Stimulated activated naive CD4-positive, alpha-beta T cell treated with Interleukin-2 at 50 U/mL for 16 hours (primary cell): Measurements from ENCODE around the gene CAPN1.
"Not testable (repeated sequence)": the region's sequence is repeated elsewhere in the genome, so short reads cannot be mapped to it uniquely, and the experiment has no call there.

Source experiments
- DNase-seq: peaks from one replicate; lab custom pipeline; 2025; lab: John Stamatoyannopoulos, UW

The CAPN1 gene

GRCh38 chr11:65217441-65218423, 36.0 kb downstream of the CAPN1 start:
- DNase-seq = no peak

GRCh38 chr11:65218446-65218845, 36.7 kb downstream of the CAPN1 start:
- no peak for DNase-seq

DNA sequence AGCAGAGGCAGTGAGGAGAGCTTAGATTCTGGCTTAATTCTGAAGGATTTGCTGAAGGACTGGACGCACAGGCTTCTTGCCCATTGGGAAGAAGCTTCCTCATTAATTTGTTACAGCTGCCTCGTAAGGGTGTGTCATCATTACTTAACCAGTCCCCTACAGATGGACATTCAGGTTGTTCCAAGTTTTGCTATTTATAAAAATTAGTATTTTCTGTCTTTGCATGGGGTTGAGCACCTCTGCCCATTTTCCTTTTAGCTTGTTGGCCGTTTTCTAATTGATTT, 38.1 kb downstream of the CAPN1 start:
- no peak for DNase-seq

GRCh38 chr11:65221026-65221425, 39.3 kb downstream of the CAPN1 start:
- no peak for DNase-seq

- DNase-seq = no peak
Measured at GRCh38 chr11:65223011-65223410, 41.3 kb downstream of the CAPN1 start.

- DNase-seq = no peak
Measured at GRCh38 chr11:65224930-65225278, 43.2 kb downstream of the CAPN1 start.

GRCh38 chr11:65225279-65226102, 43.8 kb downstream of the CAPN1 start:
- peak; percentile 53 for DNase-seq

DNA sequence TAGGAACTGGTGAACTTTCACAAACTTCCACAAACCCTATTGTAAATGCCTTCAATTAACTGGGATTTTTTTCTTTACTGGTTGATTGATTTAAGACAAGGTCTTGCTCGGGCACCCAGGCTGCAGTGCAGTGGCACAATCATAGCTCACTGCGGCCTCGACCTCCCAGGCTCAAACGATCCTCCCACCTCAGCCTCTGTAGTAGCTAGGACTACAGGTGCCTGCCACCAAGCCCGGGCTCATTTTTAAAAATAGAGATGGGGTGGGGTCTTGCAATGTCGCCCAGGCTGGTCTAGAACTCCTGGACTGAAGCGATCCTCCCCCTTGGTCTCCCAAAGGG, 44.3 kb downstream of the CAPN1 start:
- no peak for DNase-seq

GRCh38 chr11:65227879-65228278, 46.2 kb downstream of the CAPN1 start:
- DNase-seq = no peak

GRCh38 chr11:65236194-65237059, 54.7 kb downstream of the CAPN1 start:
- DNase-seq = no peak

GRCh38 chr11:65238302-65238701, 56.6 kb downstream of the CAPN1 start:
- not testable (repeated sequence) for DNase-seq

GRCh38 chr11:65241134-65241533, 59.4 kb downstream of the CAPN1 start:
- DNase-seq = no peak

DNA sequence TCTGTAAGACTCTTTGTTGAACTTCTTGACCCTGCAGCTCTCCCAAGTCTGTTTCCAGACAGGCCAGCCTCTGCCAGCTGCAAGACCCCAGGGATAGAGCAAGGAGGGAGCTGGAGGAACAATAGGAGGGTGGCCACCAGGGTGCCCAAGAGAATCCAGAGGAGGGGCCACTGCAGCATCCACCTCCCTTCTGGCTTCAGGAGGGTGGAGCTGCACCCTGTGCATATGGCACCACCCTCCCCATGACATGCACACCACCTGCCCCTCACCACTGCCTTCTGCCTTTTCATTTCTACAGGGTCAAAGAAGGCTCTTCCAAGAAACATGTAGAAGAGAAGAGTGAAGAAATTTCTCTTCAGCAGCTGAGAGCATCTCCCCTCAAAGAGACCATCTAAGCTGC, 60.0 kb downstream of the CAPN1 start:
- DNase-seq = no peak

- DNase-seq = no peak
Measured at GRCh38 chr11:65242389-65242788, 60.7 kb downstream of the CAPN1 start.

- no peak for DNase-seq
Measured at GRCh38 chr11:65243797-65244196, 62.1 kb downstream of the CAPN1 start.

GRCh38 chr11:65245046-65245445, 63.3 kb downstream of the CAPN1 start:
- not testable (repeated sequence) for DNase-seq

DNA sequence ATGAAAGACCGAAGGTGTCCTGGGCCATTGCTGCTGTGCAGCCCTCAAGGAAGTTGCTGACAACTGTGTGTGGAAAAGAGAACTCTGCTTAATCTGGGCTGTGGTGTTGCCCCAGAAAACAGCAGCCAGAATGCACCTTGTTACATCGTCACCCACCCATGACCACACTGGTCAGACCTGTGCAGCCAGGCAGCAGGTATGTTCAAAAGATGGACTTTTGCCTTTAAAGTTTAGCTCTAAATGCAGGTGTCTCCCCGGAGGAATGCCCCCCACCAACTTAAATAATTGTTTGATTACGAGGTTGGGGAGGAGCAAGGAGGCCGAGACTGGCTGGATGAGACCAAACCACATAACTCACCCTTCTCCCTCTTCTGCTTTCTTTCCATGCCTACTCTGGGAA, 64.8 kb downstream of the CAPN1 start:
- DNase-seq = no peak

GRCh38 chr11:65248184-65248710, 66.5 kb downstream of the CAPN1 start:
- not testable (repeated sequence) for DNase-seq

GRCh38 chr11:65251476-65251875, 69.7 kb downstream of the CAPN1 start:
- DNase-seq = no peak

DNA sequence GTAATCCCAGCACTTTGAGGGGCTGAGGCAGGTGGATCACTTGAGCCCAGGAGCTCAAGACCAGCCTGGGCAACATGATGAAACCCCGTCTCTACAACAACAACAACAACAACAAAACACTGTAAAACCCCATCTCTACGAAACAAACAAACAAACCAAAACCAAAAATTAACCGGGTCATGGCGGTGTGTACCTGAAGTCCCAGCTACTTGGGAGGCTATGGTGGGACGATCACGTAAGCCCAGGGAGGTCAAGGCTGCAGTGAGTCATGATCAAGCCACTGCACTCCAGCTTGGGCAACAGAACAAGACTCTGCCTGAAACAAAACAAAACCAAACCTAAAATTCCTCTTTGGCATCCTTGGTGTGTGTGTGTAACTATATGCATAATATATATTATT, 73.0 kb downstream of the CAPN1 start:
- no peak for DNase-seq

GRCh38 chr11:65258988-65259387, 77.3 kb downstream of the CAPN1 start:
- no peak for DNase-seq

- no peak for DNase-seq
Measured at GRCh38 chr11:65260302-65260701, 78.6 kb downstream of the CAPN1 start.
